Stimulated activated CD4-positive, alpha-beta T cell treated with anti-CD3 and anti-CD28 coated beads, Interleukin-1b, Interleukin-23, amount 100 ng/mL, for 4 hours (primary cell): ENCODE data around the gene DBNDD2.

Source experiments
- DNase-seq, 2 donors: peaks; one replicate each; pipeline ENCODE4 v3.0.0-alpha.2; 2020; ENCODE audit warnings: low read depth in 2 of 2

Gene DBNDD2

DNA sequence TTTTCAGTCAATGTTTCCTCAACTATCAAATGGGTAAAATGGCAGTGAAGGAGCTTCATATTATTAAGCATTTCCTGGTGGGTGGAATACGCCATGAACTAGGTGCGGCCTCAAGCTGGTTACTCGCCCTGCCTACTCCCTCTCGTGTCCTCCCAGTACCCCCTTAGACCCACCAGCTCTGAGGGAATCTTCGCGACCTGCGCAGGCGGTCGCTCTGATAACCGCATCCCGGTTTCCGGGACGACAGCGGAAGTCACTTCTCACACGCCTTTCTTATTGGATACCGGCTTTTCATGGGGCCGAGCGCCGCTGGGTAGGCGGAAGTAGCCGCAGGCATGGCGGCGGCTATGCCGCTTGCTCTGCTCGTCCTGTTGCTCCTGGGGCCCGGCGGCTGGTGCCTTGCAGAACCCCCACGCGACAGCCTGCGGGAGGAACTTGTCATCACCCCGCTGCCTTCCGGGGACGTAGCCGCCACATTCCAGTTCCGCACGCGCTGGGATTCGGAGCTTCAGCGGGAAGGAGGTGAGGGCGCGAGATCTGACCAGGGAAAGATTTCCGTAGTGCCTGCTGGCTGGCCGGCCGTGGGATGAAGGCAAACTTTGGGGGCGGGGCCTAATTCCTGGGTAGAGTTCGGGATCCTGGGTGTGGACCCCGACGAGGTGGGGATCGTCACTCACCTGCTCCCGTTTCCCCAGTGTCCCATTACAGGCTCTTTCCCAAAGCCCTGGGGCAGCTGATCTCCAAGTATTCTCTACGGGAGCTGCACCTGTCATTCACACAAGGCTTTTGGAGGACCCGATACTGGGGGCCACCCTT, 7.9 kb downstream of the DBNDD2 start, which contains the start of gene PIGT:
Gene PIGT, plus strand, starts transcription at position 320 of the 816 bp plus-strand sequence. Its CDS starts 16 bp downstream, at position 336.
- peak; percentile 77 to 81 for DNase-seq

DNA sequence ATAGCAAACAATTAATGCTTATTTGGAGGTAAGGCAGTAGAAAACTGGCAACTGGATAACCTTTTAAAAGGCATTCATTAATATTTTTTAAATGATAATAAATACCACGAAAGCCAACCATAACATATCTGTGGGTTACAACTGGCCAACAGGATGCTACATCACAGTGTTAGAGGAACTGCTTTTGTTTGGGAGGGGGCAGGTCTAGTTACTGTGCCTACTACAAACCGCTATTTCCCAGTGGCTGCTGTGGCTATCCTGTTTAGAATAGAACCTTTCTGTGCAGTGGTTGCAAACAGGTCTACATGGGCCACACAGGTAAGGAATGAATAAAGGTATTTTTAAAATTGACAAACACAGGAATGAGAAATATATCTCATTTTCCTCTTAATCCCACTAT, 8.8 kb downstream of the DBNDD2 start:
- no peak for DNase-seq

- DNase-seq: no peak
These were observed 11.4 kb downstream of the DBNDD2 start for GRCh38 chr20:45419188-45420091.

GRCh38 chr20:45420125-45420524, 12.0 kb downstream of the DBNDD2 start:
- no peak for DNase-seq

DNA sequence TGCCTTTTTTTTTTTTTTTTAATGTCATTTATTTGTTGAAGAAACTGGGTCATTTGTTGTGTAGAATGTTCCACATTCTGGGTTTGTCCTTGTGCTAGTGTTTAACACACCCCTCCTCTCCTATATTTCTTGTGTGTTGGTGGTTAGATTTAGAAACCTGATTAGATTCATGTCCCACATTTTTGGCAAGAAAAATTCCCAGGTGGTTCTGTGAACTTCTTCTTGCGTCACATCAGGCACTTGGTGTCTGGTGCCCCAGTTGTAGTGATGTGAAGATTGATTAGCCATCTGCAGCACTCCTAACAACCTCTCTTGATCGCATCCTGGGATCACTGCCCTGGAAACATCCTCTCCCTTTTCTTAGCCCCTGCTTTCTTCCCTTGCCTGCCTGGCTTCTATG, 15.6 kb downstream of the DBNDD2 start:
- no peak for DNase-seq

- DNase-seq: no peak
These were observed 17.5 kb downstream of the DBNDD2 start for GRCh38 chr20:45425561-45425960.

DNA sequence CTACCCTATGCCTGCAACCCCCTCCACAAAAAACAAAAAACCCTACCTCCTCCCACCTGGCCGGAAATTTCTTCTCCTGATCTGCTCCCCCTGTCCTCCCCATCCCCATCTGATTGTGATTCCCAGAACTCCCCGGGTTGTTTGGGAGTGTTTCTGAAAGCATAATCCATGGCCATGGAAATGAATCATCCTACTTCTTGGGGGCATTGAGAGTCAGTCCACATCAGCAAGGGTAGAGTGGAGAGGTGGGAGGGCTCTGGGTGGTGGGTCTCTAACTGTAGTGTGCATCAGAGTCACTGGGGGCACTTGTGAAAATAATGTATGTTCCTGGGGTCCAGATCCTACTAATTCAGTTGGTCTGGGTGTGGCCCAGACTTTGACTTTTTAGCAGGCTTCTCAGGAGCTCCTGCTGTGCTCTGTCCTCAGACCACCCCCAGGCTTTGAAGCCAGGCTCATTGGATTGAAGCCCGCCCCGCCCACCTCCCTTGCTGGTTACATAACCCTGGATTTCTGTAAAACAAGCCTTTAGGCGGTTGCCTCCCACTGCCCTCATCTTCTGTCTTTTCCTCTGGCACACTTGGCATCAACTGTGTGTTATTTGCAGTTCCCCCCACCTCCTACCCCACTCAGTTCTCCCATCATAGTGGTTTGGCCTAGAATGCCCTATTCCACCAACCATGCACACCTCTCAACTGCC, 18.4 kb downstream of the DBNDD2 start:
- no peak for DNase-seq

GRCh38 chr20:45427236-45428149, 19.4 kb downstream of the DBNDD2 start:
- DNase-seq: no peak

DNA sequence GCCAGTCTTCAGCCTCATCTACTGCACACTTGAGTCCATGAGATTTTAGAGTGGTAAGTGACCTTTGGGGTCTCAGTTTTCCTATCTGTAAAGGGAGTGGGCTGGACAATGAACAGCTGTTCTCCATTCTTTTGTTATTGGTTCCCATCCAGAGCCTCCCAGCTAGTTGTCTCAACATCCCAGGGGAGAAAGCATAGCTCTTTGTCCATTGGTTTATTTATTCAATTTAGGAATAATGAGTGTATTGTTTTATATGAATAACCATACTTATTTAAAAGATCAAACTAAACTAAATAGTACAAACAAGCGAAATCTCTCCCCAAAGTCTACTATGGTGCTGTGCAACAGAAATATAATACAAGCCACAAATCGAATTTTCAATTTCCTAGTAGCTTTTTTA, 21.5 kb downstream of the DBNDD2 start:
- no peak for DNase-seq

DNA sequence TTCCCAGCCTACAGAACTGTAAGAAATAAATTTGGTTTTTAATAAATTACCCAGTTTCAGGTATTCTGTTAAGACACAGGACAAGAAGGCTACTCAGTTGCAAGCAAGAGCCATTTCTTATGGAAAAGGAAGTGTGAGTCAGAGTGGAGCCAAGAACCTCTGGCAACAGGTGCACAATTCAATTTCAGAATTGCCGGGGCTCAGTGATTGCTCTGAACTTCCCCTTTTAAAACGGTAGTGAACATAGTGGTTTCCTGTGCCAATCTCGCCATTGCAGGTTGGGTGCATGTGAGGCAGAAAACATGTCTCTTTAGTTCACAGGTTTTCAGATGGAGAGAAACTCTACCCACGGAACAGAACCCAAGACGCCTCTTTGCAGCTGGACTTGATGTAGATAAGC, 24.2 kb downstream of the DBNDD2 start:
- DNase-seq: no peak

GRCh38 chr20:45433316-45433715, 25.2 kb downstream of the DBNDD2 start:
- DNase-seq: no peak

- DNase-seq: no peak
These were observed 25.9 kb downstream of the DBNDD2 start for GRCh38 chr20:45433976-45434375.

DNA sequence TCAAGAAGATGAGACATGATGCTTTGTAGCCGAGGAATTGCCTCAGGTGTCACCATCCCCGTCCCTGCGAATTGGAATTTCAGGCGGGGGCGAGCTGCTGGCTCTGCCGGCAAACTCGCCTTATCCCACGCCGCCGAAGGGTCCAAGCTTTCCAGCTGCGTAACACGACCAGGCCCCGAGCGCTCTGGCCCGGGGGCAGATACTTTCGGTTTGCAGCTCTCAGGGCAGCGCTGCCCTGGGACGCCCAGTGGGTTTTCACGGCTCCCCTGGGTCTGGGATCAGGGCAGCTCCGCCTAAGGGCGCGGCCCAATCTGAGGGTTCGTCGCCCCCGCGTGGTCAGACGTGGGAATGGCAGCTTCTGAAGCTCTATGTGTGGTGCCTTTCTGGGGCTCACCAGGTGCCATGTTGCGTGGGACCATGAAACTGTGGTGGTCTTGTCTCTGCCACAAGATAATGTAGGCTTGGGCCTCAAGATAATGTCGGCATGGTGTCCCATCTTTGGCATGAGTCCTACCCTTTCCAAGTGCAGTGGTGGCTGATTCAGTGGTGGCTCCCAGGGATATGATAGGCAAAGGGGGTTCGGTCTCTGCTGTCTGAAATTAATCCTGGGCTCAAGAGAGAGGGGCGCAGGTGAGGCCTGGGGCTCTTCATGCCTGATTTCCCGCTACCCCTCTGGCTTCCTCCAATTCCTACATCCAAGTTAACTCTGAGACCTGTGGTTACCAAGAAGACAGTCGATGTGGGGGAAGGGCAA, 28.8 kb downstream of the DBNDD2 start:
- peak; percentile 82 to 90 for DNase-seq

DNA sequence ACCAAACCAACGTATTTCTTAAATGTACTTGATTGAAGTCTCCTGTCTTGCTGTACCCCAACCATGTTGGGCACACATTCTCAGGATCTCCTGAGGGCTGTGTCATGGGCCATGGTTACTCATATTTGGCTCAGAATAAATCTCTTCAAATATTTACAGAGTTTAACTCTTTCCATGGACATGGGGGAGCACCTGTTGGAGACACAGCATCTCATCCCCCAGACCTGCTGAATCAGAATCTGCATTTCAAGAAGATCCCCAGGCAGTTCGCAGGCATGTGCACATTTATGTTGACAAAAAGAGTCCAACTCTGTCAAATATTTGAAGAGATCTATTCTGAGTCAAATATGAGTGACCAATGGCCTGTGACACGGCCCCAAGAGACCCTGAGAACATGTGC, 32.3 kb downstream of the DBNDD2 start:
- DNase-seq: no peak

GRCh38 chr20:45440891-45441685, 33.0 kb downstream of the DBNDD2 start:
- no peak for DNase-seq

- no peak for DNase-seq
These were observed 33.7 kb downstream of the DBNDD2 start for GRCh38 chr20:45441746-45442145.

- no peak for DNase-seq
These were observed 36.0 kb downstream of the DBNDD2 start for GRCh38 chr20:45444050-45444449.

DNA sequence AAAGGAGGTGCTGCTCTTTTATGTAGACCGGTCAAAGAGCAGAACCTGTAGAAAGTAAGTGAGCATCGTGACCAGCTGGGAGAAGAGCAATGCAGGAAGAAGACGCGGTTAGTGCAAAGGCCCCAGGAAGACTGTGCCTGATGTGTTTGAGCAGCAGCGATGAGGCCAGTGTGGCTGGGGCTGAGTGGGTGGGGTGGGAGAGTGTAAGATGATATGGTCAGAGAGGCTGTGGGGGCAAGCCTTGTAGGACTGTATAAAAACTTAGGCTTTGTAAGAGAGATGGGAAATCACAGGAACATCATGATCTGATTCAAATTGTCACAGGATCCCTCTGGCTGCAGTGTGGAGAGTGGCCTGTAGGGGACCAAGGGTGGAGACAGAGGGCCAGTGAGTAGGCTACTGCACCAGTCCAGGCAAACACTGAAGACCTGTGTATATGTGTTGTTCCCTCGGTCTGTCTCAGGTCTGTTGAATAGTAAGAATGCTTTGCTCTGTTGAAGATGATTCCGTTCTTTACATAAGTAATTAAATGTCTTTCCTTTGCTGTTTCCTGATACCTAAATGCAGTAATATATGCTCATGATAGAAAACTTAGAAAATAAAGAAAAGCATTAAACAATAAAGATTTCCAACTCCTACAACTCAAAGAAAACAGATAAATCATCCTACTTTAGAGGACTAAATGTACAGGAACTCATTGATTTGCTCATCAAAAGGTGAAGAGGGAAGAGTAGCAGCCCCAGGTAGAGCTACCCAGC, 37.9 kb downstream of the DBNDD2 start:
- no peak for DNase-seq

DNA sequence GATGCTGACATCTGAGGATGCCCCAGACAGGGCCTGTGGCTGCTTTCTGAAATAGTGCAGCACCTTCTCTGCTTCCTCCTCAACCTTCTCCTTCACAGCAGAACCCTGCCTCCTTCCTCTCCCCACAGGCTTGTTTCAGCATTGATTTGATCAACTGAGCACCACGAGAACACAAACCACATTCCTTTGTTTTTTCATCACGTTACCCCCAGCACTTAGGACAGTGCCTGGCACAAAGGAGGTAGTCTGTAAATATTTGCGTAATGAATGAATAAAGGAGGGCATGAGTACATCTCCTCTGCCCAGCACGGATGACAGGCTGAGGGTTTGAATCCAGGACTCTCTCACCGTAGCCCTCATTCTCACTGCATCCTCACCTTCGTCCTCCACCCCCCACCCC, 40.2 kb downstream of the DBNDD2 start:
- no peak for DNase-seq
